Lower leg skin (tissue), 3 donors: ENCODE measurements around the gene SGTB.

Experiments
- CTCF ChIP-seq, 3 donors: fragments of 450-650 bp; IDR thresholded peaks; one replicate each; pipeline ENCODE4 v1.5.1; 2016; ENCODE audit warnings: antibody characterized with exemption in 3 of 3, mild to moderate bottlenecking in 3 of 3, moderate library complexity in 2 of 3
- POLR2A ChIP-seq, 2 donors: fragments of 450-650 bp; IDR thresholded peaks; one replicate each; pipeline ENCODE4 v1.6.1; 2016 to 2017; ENCODE audit warnings: antibody characterized with exemption in 2 of 2, mild to moderate bottlenecking in 1 of 2, moderate library complexity in 1 of 2

- TF ChIP-seq CTCF (IDR thresholded peaks at IDR 0.05) (no peak), POLR2A (IDR thresholded peaks at IDR 0.05) (no peak)
These were observed 31.3 kb upstream of the SGTB start for GRCh38 chr5:65753189-65753588.
